ENCODE data around the gene AR. TPM values are rescaled to one million over a fixed set of nuclear protein-coding genes. Genes with fewer than 3 reads are reported as not detected.

The AR gene
- total RNA-seq (2022; extraction: Qiagen RNA extraction): 2.7 to 3.8 TPM (median 3.2 TPM) in 5 replicates

GRCh38 chrX:67543818-67544217, at the start of gene AR:
TSS of gene AR (plus strand) at chrX:67544021. CDS start at chrX:67545147, 1,126 bp downstream.

Measured in A549 treated with Hydrocortisone at 1 μM for 4 hours (cell line).